ENCODE measurements around the gene SRGAP3. TPM values are rescaled to one million over a fixed set of nuclear protein-coding genes. Genes with fewer than 3 reads are reported as not detected.

Gene SRGAP3
- total and polyA plus RNA-seq, 8 donors, result 5.1 to 28.9 (median 22.4) TPM

DNA sequence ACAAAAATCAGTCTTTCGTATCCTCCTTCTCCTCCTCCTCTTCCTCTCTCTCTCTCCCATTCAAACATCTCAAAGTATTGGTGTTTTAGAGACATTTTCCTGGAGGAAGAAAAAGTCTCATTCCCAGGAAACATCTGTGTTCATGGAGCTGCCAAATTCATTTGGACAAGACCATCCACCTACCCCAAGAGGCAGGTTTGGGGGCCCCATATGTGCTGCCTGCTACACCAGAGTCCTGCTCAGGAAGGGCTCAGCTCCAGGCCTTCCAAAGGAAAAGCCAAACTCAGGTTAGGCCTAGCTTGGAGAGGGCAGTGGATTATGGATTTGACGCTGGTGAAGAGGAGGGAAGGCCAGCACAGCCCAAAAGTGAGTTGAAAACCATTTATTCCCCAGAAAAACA is 131.2 kb downstream of the SRGAP3 start:
- Histone ChIP-seq H3K9me3 (no peaks in the 10 kb centered on the region), H3K4me3 (no peak overlapping the region), H3K27ac (no peak overlapping the region), H3K27me3 (no peaks in the 10 kb centered on the region), H3K36me3 (no peaks in the 10 kb centered on the region), H3K4me1 (no peaks in the 10 kb centered on the region)
- TF ChIP-seq, protein P1, sequence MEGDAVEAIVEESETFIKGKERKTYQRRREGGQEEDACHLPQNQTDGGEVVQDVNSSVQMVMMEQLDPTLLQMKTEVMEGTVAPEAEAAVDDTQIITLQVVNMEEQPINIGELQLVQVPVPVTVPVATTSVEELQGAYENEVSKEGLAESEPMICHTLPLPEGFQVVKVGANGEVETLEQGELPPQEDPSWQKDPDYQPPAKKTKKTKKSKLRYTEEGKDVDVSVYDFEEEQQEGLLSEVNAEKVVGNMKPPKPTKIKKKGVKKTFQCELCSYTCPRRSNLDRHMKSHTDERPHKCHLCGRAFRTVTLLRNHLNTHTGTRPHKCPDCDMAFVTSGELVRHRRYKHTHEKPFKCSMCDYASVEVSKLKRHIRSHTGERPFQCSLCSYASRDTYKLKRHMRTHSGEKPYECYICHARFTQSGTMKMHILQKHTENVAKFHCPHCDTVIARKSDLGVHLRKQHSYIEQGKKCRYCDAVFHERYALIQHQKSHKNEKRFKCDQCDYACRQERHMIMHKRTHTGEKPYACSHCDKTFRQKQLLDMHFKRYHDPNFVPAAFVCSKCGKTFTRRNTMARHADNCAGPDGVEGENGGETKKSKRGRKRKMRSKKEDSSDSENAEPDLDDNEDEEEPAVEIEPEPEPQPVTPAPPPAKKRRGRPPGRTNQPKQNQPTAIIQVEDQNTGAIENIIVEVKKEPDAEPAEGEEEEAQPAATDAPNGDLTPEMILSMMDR (IDR thresholded peaks at IDR 0.05), result no peak
- ATAC-seq (no peak), DNase-seq (no peak)
- intact Hi-C loops (cut with DNase I), result no loop called here

DNA sequence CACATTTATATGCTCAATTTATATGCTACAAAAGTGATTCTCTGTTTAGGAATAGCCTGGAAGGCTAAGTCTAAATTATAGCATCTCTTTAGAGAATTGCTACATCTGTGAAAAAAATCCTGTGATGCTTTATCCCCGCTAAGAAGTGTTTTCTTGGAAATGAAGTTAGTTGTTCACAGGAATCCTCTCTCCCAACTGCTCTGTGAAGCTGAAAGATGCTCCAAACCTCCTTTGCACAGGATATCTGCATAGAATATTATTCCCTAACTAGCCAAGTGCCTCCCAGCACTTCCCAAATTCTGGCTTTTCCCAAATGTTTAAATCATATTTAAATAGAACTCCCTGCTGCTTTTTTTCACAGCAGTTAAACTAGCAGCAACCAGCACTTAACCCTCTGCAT is 132.2 kb downstream of the SRGAP3 start:
- intact Hi-C loops (cut with DNase I), result no loop called here
- no peak overlapping the region for H3K27ac ChIP-seq
- no peak overlapping the region for H3K4me3 ChIP-seq
- TF ChIP-seq, protein P1 (IDR thresholded peaks at IDR 0.05), result no peak
- no peaks in the 10 kb centered on the region for H3K27me3 ChIP-seq
- H3K36me3 ChIP-seq, result no peaks in the 10 kb centered on the region
- no peaks in the 10 kb centered on the region for H3K4me1 ChIP-seq
- no peak for DNase-seq
- ATAC-seq, result no peak
- H3K9me3 ChIP-seq, result no peaks in the 10 kb centered on the region

DNA sequence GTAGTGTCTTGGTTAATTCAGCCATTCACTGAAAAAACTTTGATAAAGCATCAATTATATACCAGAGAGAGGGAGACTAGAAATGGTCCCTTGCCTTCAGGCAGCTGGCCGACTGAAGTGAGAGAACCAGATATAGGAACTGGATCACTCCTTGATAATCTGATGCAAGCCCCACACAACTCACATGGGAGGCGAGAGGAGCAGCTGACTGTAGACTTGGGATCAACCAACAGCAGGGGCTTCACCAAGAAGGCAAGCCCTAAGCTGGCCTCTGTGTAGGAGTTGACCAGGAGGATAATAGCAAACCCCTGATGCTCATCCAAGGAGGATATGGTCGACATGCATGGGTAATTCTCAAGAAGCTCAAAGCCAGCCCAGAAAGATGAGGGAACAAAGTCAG is 133.1 kb downstream of the SRGAP3 start:
- no peaks in the 10 kb centered on the region for H3K36me3 ChIP-seq
- intact Hi-C loops (cut with DNase I), result no loop called here
- ATAC-seq, result no peak
- no peak for DNase-seq
- no peaks in the 10 kb centered on the region for H3K27me3 ChIP-seq
- H3K27ac ChIP-seq, result no peak overlapping the region
- no peaks in the 10 kb centered on the region for H3K9me3 ChIP-seq
- TF ChIP-seq, protein P1 (IDR thresholded peaks at IDR 0.05), result no peak
- peaks cover 0 to 8% of the 10 kb centered on the region in 2 donors for H3K4me1 ChIP-seq
- H3K4me3 ChIP-seq, result no peak overlapping the region

GRCh38 chr3:9115336-9115735 is 134.1 kb downstream of the SRGAP3 start:
- H3K4me3 ChIP-seq, result no peak overlapping the region
- H3K27me3 ChIP-seq, result no peaks in the 10 kb centered on the region
- ATAC-seq (no peak), DNase-seq (no peak)
- no peaks in the 10 kb centered on the region for H3K9me3 ChIP-seq
- H3K27ac ChIP-seq, result no peak overlapping the region
- no peaks in the 10 kb centered on the region for H3K36me3 ChIP-seq
- H3K4me1 ChIP-seq, result peaks cover 0 to 8% of the 10 kb centered on the region in 2 donors
- TF ChIP-seq, protein P1 (IDR thresholded peaks at IDR 0.05), result no peak
- intact Hi-C loops (cut with DNase I), result no loop called here

GRCh38 chr3:9113040-9113439 is 136.4 kb downstream of the SRGAP3 start:
- Histone ChIP-seq H3K27ac (no peak overlapping the region), H3K4me3 (no peak overlapping the region), H3K36me3 (no peaks in the 10 kb centered on the region), H3K9me3 (no peaks in the 10 kb centered on the region), H3K4me1 (peaks cover 0 to 8% of the 10 kb centered on the region in 2 donors), H3K27me3 (no peaks in the 10 kb centered on the region)
- TF ChIP-seq, protein P1 (IDR thresholded peaks at IDR 0.05), result no peak
- intact Hi-C loops (cut with DNase I), result no loop called here
- DNase-seq (no peak), ATAC-seq (no peak)
